Stimulated activated CD4-positive, alpha-beta T cell treated with anti-CD3 and anti-CD28 coated beads, TNF-alpha, amount 100 ng/mL, for 4 hours (primary cell): ENCODE results near the gene NBAS.

Source experiments
- DNase-seq, 3 experiments: peaks; one replicate each; pipeline ENCODE4 v3.0.0-alpha.2; 2020; ENCODE audit warnings: low read depth in 3 of 3

Gene NBAS

DNA sequence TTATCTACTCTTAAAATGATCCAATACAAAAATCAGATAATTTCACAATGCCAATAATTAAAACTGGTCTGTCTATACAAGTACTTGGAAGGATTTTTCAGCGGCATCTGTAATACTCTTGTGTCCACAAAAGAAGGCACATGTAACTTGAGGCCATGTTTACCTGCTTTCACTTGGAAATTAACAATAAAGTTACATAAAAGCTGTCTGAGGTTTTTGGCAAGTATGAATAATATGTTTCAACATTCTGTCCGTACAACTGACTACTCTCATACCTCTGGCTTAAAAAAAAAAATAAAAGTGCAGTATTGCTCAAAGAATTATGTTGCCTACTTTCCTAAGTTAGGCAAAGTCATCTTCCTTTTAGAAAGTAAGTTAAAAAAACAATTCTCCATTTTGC, 253.6 kb downstream of the NBAS start:
- DNase-seq, result no peak

GRCh38 chr2:15306706-15307105, 254.4 kb downstream of the NBAS start:
- DNase-seq, result no peak

DNA sequence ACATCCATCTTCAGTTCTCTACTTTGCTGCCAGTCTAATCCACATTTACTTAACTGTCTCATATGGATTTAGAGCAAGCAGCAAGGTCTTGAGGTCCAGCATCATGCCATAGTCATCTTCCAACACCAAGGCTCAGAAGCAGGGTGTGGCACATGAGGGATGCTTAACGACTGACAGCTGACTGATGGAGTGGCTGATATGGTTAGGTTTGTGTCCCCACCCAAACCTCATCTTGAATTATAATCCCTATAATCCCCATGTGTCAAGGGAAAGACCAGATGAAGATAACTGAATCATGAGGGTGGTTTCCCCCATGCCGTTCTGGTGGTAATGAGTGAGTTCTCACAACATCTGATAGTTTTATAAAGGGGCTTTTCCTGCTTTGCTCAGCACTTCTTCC, 257.3 kb downstream of the NBAS start:
- DNase-seq, result no peak

DNA sequence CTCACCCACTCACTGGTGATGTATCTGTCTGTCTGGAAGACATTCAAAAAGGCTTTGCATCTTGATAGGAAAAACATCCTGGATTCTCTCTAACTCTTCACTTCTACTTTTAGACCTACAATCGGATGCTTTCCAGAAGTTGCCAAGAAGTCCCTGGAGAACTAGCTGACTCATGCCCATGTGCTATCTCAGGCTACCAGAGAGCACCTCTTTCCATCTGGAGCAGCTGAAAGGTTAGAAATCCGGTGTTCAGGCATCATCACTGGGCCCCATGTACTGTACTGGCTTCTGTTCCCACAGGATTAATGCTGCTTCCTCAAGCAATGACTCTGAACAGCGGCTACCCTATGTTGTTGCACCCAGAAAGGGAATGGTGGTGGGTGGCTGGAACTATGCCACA, 259.0 kb downstream of the NBAS start:
- DNase-seq, result no peak

GRCh38 chr2:15300624-15301573, 260.2 kb downstream of the NBAS start:
- DNase-seq, result no peak

GRCh38 chr2:15299904-15300520, 261.1 kb downstream of the NBAS start:
- DNase-seq, result no peak

DNA sequence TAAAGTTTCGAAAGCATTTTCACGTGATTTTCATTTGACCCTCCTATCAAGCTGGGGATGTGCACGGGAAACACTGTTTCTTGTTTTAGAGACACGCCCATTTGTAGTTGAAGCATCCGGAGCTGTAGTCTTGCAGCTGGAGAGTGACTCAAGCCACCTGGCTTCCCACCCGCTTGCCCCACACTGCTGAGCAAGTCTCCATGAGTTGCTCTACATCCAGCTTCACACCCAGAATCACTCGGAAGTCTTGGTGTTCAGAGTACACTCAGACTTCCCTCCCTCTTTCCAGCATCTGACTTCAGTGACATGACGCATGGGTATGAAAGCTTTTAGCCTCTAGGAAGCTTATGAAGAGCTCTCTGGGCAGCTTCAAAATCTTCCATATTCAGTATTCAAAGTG, 262.4 kb downstream of the NBAS start:
- DNase-seq, result no peak

DNA sequence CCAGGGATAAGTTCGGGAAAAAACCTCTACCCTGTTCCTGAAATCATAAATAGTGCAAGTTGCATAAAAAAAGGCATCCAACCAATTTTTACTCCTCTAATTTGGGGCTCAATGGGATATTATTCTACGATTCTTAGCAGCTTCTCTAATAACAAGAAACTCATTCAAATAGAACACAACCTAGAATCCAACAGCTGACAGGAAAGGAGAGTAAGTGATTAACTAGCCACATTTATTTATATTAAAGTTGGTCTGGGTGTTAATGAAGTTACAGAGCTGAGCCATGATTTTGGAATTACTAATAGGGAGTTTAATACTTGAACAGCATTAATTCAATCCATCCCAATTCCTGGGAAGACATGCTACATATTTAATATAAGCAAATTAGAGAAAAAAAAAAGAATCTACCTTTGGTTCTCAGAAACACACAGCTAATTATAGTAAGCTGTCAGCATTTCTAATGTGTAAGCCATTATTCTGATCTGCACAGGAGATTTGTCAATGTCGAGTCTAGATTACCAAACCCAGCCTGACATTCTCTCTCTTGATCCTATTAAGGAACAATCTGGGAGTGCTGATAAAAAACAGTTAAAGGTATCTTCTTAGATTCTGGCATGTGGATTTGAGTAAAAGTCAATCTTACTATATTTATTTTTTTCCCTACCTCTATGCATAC, 267.7 kb downstream of the NBAS start:
- no peak for DNase-seq

DNA sequence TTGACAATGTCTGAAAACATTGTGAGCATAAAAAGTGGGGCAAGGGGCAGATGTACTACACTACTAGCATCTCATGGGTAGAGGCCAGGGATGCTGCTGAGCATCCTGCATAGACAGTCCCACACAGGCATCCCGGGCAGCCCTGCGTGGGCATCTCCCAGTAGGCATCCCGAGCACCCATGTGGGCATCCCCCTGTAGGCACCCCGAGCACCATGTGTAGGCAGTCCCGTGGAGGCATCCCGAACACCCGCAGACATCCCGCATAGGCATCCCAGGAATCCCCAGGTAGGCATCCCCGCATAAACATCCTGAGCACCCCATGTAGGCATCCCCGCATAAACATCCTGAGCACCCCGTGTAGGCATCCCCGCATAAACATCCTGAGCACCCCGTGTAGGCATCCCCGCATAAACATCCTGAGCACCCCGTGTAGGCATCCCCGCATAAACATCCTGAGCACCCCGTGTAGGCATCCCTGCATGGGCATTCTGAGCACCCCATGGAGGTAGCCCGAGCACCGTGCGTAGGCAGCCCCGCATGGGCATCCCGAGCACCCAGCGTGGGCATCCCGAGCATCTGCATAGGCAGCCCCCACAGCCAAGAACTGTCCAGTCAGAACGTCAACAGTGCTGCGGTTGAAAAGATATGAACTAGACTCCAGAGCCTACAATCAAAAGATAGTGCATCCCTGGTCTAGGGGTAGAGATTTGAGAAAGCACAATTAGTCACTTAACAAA, 273.5 kb downstream of the NBAS start:
- DNase-seq, result no peak

DNA sequence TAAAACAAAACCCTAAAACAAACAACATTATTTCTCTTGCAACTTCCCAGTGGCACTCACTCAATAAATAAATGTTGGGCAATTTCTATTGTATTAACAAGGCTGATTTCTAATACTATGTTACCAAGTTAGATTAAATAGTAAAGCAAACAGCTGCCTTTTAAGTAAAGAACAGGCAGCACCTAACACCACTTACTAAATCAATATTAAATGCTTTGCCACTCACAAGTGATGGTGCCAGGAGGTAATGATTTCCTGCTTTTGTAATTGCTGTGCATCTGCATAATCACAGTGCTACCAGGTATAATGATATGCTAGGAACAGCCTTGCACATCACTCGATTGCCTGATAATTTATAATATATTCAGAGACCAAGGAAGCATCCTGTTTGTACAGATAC, 276.5 kb downstream of the NBAS start:
- DNase-seq, result no peak

DNA sequence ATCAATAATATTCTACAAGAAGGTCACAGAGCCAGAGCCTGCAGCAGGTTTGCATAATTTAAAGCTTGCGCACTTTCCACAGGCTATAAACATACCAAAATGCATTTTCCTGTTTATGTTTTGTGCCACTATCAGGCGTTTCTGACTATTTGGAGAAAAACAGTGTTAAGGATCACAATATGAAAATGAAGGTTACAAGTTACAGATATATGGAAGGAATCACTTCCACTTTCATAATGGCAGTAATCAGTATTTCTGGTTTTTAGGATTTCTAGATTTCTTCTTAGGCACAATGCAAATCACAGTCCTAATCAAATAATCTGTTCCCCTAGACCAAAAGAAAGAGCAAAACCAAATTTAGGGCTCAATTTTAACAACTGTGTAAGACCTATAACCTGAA, 279.5 kb downstream of the NBAS start:
- no peak for DNase-seq

DNA sequence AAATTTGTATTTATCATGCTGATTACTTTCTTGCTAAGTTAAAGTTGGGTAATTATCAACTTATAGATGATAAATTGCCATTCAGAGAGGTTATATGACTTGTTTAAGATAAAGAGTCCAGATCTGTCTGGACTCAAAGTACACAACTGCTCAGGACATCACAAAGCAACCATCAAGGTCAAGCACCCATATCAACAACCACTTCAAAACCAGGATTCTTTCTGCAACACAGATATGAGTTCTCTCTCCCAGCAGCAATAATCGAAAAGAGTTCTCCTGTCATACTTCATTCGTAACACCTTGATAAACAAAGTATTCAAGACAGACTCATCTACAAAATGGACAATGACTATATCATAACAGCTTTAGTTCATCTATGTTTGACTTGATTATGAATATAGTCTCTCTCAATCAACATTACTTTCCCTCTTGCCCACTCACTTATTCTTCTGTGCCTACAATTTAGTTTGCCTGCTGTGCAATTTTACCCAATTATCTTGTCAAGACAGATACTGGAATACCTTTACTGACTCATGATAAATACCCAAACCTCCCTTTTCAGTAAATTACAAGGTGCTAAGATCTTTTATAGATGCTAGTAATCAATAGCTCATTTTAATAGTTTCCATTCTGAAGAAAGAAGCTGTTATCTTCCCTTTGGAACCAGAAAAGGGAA, 281.8 kb downstream of the NBAS start:
- DNase-seq, result no peak

GRCh38 chr2:15278296-15278695, 282.8 kb downstream of the NBAS start:
- DNase-seq, result no peak

GRCh38 chr2:15275346-15275745, 285.8 kb downstream of the NBAS start:
- DNase-seq, result no peak

DNA sequence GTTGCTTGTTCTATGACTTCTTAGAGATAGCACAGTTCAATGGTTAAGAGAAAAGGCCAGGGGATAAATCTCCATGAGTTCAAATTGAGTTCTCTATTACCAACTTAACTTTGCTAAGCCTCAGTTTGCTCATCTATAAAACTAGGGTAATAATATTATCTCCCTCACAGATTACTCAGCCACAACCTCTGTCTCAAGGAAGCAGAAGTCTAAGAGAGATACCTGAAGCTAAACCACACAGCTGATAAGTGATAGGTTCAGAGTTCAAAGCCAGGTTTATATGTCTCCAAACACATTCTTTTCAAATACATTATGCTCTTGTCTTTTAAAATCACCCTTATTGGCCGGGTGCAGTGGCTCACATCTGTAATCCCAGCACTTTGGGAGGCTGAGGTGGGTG, 287.7 kb downstream of the NBAS start:
- DNase-seq, result no peak

GRCh38 chr2:15272942-15273341, 288.2 kb downstream of the NBAS start:
- no peak for DNase-seq

DNA sequence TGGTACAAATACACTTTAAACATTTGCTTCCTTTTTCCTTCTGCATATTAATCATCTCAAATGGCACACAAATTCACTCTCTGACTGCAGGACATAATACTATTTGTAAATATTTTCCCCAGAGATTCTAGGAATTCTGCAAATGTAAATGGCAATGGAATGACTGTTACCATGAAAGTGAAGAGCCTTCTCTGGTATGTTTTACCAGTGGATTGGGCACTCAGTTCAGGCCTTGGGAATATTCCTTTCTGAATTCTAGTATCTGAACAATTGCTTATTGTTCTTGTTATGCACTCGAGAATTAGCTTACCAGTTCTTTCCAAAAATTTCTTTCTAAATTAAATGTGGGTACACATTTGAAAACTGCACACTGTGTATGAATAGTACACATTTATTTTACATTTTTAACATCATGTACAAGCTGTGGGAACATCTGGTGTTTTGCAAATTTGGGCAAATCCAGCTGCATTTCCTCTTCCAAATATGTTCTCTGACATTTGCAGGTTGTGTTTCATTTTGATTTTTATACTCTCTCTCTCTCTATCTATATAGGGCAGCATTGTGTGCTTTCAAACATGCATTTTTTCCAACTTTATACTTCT, 289.1 kb downstream of the NBAS start:
- DNase-seq, result no peak

GRCh38 chr2:15271276-15271675, 289.9 kb downstream of the NBAS start:
- DNase-seq, result no peak

- DNase-seq, result no peak
Observed at GRCh38 chr2:15269043-15269442, 292.1 kb downstream of the NBAS start.

DNA sequence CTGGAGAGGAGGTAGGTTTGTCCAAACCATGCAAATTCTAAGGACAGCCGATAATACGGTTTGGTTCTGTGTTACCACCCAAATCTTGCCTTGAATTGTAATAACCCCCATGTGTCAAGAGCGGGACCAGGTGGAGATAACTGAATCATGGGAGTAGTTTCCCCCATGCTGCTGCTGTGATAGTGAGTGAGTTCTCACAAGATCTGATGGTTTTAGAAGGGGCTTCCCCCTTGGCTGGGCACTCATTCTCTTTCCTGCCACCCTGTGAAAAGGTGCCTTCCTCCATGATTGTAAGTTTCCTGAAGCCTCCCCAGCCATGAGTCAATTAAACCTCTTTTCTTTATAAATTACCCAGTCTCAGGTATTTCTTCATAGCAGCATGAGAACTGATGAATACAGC, 295.2 kb downstream of the NBAS start:
- DNase-seq, result no peak
